Activated CD4-positive, alpha-beta T cell treated with anti-CD3 and anti-CD28 coated beads for 24 hours (primary cell): Measurements from ENCODE around the gene HCN4.
A peak's percentile ranks its signal among the peaks of the same experiment; 100 is the strongest.

ENCODE experiments used
- DNase-seq, 2 donors: peaks; one replicate each; pipeline ENCODE4 v3.0.0-alpha.2; 2020; ENCODE audit warnings: low read depth in 2 of 2

The HCN4 gene

DNA sequence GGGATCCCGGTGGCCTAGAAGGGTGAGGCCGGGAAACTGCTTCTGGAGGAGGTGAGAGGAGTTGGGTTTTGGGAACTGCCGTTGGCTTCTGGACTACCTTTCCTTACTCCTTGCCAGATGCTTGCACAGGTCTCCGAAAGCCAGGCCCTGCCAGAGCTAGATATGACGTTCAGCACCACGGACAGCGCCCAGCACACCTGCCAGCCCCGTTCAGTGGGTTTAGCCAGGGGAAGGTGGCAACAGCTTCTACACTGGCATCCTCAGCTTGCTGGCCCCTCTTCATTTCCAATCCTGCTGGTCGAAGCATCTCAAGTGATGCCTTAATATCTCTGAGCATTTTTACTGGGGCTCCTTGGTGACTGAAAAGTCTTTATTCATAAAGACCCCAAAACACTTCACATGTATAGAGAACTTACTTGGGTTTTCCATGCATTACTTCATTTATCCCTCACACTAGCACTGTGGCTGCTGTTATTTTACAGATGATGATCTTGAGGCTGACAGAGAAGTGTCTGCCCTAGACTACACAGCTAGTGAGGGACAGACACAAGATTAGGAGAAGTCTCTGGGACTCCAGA is 21.9 kb downstream of the HCN4 start:
- peak; percentile 30 to 44 for DNase-seq

DNA sequence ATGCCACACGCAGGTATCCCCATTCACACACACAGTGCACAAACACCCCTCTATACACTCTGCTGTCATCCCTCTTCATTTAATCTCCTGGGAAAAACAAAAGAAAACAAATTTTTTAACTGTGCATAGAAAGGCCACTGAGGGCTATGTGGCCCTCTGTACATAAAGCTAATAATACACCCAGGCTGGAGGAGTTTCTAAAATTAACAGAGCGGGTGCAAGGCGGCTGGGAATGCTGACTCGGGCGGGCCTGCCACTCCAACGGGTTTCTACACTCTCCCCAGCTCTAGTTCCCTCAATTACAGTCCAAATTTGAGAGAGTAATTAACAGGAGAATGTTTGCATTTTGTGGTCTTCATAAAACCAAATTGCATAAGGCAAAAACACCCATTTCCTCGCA is 23.1 kb downstream of the HCN4 start:
- no peak for DNase-seq

DNA sequence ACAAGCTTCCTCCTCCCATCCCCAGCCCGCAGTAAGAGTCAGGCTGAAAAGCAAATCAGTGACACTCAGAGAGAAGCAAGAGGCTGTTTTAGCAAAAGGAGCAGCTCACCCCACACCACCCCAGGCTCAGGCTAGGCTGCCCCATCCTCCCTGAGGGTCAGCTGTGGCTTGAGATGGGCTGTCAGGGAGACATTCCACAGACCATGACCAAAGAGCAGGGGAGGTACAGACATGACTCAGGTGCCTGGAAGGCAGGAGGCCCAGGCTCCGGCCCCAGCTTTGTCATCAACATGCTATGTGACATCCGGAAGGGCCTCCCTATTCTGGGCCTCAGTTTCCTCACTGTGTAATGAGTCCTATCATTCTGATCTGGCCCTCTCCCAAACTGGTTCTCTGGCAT is 24.7 kb downstream of the HCN4 start:
- no peak for DNase-seq

DNA sequence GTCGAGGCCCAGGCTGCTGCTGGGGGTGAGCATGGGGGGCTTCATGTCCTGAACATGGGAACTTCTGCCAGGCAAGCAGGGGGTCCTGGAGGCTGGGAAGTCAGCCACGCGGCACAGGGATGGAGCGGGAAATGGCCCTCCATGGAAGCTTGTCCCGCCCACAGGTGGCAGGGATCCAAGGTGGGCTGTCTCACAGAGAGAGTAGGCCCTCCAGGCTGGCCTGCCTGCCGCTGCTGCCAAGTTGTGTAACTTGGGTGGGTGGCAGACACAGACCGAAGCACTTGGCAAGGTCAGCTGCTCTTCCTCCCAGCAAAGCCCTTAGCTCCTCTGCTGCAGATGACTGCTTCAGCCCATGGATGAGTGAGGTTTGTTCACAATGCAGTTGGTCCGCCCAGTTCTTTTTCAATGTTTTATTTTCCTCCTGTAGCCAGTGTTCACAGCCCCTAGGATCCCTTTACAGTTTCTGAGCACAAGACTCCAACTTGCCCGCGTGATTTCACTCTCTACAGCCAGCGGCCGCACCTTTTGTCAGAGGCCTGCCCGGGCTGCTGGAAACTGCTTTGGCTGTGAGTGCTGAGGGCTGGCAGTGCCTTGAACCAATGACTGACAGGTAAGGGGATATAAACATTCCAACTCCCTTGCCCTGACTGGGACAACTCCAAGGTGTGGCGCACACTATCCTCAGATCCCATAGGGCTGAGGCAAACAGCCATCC is 26.7 kb downstream of the HCN4 start:
- no peak for DNase-seq

DNA sequence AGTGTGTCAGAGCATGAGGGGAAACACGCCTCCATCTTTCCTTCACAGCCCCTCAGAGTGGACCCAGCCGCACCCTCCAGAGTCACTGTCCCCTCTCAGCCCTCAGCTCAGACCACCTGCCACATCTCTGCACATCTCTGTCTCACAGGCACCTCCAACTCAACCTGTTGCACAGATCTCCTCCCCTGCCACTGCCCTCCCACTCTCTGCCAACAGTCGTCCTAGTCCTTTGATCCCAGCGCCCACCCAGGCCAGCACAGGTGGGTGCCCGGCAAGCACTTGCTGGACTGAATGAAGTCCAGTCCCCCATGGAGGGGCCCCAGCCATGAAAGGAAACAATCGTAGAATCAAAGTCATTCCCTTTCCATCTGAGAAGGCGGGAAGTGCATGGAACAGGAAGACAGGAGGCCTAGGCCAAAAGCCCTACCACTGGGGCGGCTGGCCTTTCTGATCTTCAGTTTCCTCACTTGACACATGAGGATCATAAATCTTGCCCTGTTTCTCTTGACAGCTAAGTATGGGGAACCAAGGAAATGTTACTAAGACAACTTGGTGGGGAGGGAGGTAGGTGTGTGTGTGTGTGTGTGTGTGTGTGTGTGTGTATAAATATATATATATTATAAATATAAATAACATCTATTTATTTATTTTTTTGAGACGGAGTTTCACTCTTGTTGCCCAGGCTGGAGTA is 28.1 kb downstream of the HCN4 start:
- no peak for DNase-seq

DNA sequence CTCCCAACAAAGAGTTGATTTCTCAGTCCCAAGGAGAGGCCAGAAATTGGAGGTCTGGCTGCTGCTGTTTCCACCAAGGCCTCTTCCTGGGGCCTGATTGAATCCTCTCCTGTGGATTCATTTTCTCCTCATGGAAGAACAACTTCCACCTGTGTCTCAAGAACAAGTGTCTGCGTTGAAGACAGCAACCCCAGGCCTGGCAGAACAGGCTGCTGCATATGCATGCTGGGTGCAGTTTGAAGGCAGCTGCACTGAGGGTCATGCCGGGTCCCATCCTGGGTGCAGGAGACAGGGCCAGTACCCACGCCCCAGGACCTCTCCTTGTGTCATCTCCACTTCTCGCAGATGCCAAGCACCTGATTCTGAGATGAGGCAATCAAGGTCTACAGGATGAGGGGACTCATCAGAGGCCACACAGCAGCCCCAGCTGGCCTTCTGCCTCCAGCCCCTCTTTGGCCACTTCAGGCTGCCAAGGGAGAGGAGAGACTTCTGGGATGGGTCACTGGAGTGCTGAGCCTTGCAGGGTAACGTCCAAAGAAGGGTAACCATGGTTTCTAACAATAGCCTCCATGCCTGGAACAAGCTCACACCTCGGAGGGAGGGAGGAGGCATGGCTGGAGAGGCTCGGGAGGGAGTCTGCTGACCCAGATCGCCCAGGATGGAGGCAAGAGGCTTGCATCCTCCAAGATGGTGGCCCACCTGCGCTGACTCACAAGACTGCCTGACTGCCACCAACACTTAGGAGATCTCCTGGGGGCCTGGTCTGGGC is 30.0 kb downstream of the HCN4 start:
- DNase-seq = no peak

DNA sequence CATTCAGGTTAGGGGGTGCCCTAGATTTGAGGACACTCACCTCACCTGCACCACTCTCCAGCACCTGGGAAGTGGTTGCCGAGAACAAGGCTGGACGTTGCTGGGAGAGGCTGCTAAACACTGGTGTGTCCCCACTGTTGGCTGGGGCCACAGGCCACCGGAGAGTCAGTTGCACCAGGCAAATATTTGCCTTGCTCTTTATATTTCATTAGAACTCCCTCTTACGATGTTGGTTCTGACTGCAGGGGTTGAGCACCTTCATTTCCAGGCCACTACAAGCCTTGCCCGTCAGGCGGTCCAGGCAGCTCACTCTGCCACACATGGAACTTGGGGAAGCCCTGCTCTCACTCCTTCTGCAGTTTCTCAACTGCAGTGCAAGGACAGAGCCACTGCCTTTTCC is 30.7 kb downstream of the HCN4 start:
- no peak for DNase-seq

DNA sequence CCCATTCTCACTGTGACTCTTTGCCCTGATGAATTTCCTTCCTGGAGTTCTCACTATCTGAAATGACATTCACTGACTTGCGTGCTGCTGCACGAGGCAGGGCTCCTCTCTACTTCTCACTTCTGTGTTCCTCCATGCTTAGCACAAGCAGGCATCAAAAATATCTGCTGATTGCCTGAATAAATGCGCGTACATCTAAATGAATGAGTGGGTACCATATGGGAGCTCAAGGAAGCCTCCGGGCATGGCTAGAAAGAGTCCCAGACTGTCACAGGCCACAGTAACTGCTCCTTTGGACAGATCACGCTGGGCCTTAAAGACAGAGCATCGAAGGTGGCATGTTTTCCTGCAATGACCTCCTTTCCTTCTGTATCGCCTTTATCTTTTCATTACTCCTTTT is 31.6 kb downstream of the HCN4 start:
- DNase-seq = no peak

DNA sequence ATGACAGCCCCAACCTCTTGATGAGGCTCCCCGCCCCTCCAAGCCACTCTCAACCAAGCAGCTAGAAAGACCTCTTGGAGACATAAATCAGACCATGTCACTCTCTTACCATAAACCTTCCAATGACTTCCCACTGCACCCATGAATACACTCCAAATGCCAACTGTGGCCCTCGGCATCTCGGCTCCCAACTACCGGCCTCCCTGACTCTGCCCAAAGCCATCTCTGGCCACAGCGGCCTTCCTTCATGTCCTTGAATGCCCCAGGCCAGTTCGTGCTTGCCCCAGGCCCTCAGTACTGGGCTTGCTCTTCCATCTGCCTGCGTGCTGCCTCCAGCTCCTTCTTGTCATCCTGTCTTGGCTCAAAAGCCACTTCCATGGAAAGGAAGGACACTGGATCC is 32.0 kb downstream of the HCN4 start:
- DNase-seq = no peak

DNA sequence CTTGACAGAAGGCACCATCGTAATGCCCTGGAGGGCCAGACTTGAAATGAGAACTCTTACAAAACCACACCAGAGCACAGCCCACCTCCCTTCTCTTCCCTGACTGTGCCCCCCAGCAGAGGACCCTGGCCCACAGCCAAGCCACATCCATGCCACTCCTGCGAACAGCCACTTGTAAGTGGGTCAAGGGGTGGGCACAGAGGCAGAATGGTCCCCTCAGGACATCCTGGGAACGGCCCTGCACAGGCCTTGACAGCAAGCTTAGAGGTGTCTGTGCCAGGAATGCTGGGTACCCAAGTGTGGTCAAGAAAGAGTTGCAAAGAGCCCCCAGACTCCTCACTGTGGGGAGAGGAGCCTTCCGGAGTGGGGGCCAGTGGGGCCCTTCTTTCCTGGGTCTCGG is 33.3 kb downstream of the HCN4 start:
- DNase-seq = no peak

DNA sequence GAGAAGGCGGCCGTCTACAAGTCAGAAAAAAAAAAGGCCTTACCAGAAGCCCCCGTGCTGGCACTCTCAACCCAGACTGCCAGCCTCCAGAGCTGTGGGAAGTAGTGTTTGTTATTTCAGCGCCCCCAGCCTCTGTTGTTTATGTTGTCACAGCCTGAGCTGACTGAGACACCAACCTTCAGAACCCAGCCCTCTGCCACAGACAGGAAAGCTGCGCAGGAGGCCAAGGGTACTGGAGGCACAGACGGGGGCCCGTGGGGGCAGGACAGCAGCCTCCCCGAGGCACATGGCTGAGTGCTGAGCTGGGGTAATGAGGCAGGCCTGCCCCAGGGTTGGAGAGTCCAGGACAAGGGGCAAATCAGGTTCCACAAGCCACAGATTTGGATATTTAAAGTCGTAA is 33.7 kb downstream of the HCN4 start:
- no peak for DNase-seq

DNA sequence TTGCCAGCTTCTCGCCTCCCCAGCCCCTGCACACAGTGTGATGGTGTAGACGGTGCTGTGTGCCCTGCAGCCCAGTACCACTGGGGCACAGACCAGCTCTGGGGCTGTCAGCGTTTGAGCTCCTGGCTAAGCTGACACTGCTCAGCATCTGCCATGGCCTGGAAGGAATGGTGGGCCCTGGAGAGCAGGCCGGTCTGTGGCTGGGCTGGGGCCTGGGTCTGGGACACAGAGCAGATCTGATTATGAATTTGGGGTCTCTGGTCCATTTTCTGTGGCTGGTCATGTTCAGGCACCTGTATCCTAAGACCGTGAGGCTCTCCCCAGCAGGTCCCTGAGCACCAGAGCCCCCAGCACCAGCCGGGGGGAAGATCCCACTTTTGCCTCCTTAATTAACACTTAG is 34.7 kb downstream of the HCN4 start:
- no peak for DNase-seq

DNA sequence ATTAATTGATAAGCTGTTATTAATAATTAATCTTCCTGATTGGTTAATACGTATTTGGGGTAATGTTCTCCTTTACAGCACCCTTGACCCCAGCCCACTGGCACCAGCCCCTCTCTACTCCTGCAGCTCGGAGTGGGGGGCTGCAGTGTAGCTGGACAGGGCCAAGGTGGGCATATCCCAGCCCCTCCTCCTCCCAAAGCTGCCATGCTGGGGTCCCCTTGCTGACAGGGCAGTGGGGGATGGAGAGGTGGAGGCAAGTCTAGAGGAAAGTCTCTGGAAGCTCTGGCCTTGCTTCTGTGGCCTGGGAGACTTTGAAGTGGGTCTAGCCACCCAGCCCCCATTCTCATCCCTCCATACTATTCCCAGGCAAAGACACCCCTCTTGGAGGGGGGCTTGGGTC is 35.8 kb downstream of the HCN4 start:
- no peak for DNase-seq

DNA sequence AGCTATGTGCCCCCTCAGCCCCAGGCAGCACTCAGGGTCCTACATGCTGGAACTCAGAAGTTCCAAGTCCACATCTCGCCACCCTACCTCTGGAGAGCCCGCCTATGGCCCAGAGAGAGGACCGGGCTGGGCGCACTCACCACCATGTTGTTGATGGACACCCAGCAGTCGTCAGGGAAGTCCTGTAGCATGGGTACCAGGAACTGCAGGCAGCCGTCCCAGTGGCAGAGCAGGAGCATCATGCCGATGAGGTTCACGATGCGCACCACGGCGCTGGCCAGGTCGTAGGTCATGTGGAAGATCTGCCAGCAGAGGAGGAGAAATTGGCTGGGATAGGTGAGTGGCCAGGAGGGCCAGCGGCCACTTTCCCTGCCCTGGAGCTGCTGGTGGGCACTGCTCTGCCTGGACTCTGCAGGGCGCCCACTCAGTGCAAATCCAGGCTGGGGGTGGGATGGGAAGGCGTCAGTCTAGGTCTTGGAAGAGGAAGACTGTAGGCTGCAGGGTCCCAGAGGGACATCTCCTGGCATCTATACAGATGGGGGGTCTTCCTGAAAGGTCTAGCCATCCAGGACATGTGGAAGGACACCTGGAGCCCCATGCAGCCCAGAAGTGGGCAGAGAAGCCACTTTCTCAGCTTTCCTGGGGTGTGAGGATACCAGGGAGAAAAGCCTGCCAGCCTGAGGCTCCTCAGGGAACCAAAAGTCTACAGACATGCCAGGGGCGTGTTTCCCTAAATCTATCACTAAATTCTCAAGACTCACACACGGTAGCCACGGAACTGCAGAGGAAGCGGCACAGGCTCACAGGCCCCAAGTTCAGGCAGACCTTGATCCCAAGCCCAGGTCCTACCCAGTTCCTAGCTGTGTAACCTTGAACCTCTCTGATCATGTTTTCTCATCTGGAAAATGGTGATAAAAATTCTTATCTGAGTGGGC is 36.5 kb downstream of the HCN4 start:
- DNase-seq = no peak

DNA sequence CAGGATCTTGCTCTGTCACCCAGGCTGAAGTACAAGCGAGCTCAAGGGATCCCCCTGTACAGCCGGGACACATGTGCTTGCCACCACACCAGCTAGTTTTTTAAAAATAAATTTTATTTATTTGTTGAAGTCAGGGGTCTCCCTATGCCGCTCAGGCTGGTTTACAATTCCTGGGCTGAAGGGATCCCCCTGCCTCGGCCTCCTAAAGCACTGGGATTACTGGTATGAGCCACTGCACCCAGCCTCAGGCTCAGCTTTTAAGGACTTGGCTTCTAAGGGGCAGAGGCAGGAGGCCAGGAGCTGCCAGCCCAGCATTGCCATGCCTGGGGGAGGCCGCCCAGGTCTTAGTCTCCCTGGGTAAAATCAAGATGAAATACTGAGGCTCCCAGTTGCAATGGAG is 37.3 kb downstream of the HCN4 start:
- no peak for DNase-seq

DNA sequence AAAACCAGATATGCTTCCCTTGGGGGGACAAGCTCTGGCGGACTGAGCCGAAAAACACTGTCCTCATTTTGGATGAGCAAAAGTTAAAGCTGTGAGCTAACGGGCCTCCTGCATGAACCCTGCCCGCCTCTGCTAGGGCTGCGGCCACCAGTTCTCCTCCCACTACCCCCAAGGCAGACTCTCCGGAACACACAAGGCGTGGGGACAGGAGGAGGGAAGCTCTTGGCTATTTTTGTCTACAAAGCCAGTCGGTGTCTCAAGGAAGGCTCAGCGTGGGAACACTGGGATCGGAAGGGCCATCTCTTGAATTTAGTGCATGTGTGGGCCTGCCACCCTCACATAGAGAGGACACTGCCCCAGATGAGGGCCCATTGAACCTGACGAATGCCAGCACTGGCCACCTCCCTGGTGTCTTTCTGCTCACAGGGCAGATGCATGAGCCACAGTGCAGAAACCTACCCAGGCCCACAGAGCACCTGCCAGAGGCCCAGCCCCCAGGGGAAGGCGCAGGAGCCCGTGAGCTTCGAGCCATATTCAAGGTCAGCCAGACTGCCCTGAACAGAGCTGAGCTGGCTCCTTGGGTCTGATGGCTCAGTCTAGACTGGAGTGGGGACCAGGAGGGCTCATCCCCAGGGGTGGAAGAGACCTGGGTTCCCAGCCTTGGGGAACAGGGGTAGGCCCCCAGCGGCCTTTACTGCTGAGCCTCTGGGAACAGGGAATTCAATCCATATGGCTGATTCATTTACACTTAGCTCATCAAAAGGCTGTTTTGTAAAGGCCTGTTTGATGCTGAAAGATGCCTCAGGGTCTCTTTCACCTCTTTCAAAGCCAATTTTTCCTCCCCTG is 38.3 kb downstream of the HCN4 start:
- DNase-seq = no peak

DNA sequence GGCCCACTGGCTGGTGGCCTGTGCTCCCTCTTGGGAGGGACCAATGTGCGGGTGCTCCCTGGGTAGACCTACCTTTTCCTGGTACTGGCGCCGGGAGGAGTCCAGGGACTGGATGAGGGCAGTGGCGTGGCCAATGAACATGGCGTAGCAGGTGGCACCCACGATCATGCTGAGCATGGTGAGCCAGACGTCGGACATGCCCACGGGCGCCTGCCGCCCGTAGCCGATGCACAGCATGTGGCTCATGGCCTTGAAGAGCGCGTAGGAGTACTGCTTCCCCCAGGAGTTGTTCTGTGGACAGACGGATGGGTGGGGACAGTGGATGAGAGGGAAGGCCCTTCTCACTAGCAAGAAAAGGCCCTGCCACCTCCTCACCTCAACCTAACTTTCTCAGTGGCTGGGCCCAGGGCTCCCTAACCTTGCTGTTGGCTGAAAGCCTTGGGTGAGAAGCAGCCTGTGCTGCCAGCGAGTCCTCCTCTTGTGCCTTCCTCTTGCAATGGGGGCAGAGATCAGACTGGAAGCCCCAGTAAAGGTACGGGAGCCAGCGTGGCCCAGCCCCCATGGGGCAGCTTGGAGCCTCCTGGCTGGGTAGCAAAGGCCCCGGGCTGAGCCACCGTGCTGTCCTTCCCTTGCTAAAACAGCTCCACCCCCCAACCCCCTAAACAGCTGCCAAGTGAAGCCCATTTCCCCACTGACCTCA is 39.1 kb downstream of the HCN4 start:
- DNase-seq = no peak

DNA sequence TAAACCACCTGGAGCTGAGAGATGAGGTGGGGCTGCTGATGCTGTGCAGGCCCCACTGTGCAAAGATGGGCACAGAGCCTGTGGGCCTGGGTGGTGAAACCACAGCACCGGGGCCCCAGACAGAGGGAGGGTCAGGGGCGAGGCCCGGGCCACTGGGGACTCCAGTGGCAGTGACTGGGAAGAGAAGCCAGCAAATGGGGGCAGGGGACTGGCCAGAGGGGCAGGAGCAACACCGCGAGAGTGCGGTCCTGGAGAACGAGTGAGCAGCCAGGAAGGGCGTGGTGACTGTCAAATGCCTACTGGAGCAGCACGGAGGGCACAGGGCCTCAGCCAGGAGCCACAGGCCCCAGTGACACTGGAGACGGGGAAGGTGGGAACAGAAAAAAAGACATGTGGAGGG is 39.8 kb downstream of the HCN4 start:
- no peak for DNase-seq

DNA sequence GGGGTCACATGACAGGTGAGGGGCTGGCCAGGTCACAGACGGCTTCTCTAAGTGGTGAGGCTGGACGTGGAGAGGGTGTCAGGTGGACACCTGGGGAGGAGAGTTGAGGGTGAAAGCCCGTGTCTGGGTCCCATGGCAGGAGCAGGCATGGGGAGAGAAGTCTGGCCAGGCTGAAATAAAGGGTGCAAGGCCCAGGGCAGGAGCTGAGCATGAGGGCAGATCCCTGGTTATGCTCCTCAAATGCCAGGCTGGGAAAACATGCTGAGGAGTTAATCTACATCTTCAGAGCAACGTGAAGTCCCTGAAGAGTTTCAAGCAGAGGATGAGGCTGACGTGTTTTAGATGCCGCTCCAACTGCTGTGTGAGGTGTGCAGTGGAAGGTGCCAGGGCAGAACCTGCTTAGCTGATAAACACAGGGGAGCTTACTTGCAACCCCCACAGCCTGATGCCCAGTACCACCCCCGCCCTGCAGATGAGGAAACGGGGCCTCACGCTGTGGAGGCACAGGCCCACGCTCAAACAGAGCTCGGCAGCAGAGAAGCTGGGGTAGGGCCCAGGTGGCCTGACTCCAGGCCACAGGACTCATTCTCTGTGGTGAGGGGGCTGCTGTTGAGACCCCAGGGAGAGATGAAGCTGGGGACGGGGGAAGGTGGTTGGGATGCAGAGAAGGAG is 40.5 kb downstream of the HCN4 start:
- DNase-seq = no peak
